Vagina (tissue), 2 donors: ENCODE data around the gene CHPF2. TPM values are rescaled to one million over a fixed set of nuclear protein-coding genes. Genes with fewer than 3 reads are reported as not detected.
A peak's percentile ranks its signal among the peaks of the same experiment; 100 is the strongest.

Experiments used
- DNase-seq, 2 donors: peaks; one replicate each; pipeline ENCODE4 v3.0.0-alpha.2; 2017; ENCODE audit errors: extremely low spot score in 2 of 2
- H3K27ac ChIP-seq: fragments of 200-600 bp; sonication (generic); one replicate; pipeline ENCODE4 v1.5.1; 2019
- H3K27me3 ChIP-seq: fragments of 200-600 bp; sonication (generic); one replicate; pipeline ENCODE4 v1.5.1; 2019
- H3K36me3 ChIP-seq, 2 donors: fragments of 200-600 bp; sonication (generic); one replicate each; pipeline ENCODE4 v1.5.1; 2017 to 2019
- H3K4me1 ChIP-seq: fragments of 200-600 bp; sonication (generic); one replicate; pipeline ENCODE4 v1.5.1; 2019
- H3K4me3 ChIP-seq, 2 donors: fragments of 200-600 bp; sonication (generic); 1 replicate in 1 of 2; 2 replicates in 1 of 2; pipeline ENCODE4 v1.5.1; 2016 to 2019
- H3K9me3 ChIP-seq: fragments of 200-600 bp; sonication (generic); one replicate; pipeline ENCODE4 v1.5.1; 2019
- POLR2A ChIP-seq, 2 donors: fragments of 450-650 bp; IDR thresholded peaks; one replicate each; pipeline ENCODE4 v1.6.1; 2017; ENCODE audit warnings: antibody characterized with exemption in 2 of 2, mild to moderate bottlenecking in 2 of 2, moderate library complexity in 2 of 2
- POLR2AphosphoS5 ChIP-seq, 2 donors: sonication (generic); formaldehyde crosslinking; IDR thresholded peaks; one replicate each; pipeline ENCODE4 v1.9.0; 2017; ENCODE audit warnings: antibody characterized with exemption in 2 of 2, mild to moderate bottlenecking in 2 of 2, low read depth in 1 of 2; ENCODE audit not compliant: insufficient read depth in 1 of 2
- intact Hi-C: fragments of 100-400 bp; cut with DNase I; formaldehyde crosslinking; loops from one replicate; pipeline ENCODE4 v1.15.1; 2023
- total RNA-seq: library from RNA; depleted of rRNA; stranded (reverse); fragments of >200 nt; gene quantifications from one replicate; pipeline ENCODE4 v1.2.3, GENCODE V29; 2016
- TF ChIP-seq, protein P1 (sequence below), 3 experiments: fragments of 450-650 bp in 2 of 3; fragments of 200-600 bp in 1 of 3; sonication (generic) in 1 of 3; IDR thresholded peaks; one replicate each; pipeline ENCODE4 v1.5.1; 2017 to 2019; ENCODE audit warnings: antibody characterized with exemption in 3 of 3, mild to moderate bottlenecking in 2 of 3, moderate library complexity in 2 of 3

Gene CHPF2
- total RNA-seq, 1 donor from 2014 or later: 28.0 TPM

DNA sequence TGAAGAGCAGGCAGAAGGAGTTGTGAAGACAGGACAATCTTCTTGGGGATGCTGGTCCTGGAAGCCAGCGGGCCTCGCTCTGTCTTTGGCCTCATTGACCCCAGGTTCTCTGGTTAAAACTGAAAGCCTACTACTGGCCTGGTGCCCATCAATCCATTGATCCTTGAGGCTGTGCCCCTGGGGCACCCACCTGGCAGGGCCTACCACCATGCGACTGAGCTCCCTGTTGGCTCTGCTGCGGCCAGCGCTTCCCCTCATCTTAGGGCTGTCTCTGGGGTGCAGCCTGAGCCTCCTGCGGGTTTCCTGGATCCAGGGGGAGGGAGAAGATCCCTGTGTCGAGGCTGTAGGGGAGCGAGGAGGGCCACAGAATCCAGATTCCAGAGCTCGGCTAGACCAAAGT, 1.5 kb downstream of the CHPF2 start:
- no peak overlapping the region for H3K27ac ChIP-seq
- peaks cover 29% of the 10 kb centered on the region for H3K4me1 ChIP-seq
- no peaks in the 10 kb centered on the region for H3K27me3 ChIP-seq
- H3K4me3 ChIP-seq: peak overlapping the region; percentile 87 to 89
- TF ChIP-seq, protein P1, sequence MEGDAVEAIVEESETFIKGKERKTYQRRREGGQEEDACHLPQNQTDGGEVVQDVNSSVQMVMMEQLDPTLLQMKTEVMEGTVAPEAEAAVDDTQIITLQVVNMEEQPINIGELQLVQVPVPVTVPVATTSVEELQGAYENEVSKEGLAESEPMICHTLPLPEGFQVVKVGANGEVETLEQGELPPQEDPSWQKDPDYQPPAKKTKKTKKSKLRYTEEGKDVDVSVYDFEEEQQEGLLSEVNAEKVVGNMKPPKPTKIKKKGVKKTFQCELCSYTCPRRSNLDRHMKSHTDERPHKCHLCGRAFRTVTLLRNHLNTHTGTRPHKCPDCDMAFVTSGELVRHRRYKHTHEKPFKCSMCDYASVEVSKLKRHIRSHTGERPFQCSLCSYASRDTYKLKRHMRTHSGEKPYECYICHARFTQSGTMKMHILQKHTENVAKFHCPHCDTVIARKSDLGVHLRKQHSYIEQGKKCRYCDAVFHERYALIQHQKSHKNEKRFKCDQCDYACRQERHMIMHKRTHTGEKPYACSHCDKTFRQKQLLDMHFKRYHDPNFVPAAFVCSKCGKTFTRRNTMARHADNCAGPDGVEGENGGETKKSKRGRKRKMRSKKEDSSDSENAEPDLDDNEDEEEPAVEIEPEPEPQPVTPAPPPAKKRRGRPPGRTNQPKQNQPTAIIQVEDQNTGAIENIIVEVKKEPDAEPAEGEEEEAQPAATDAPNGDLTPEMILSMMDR (IDR thresholded peaks at IDR 0.05): no peak
- no peak for TF ChIP-seq POLR2A (IDR thresholded peaks at IDR 0.05)
- TF ChIP-seq POLR2AphosphoS5 (IDR thresholded peaks at IDR 0.05; ENCODE audit: insufficient read depth in 1 of 2, low read depth in 1 of 2): no peak
- H3K9me3 ChIP-seq: no peaks in the 10 kb centered on the region
- H3K36me3 ChIP-seq: peaks cover 0 to 21% of the 10 kb centered on the region in 2 donors
- DNase-seq: no peak
- intact Hi-C loops: loop anchor here (10.0 kb wide), 1 partner anchor 179 kb away; the partner anchor contains the start of genes CDK5 and SLC4A2

DNA sequence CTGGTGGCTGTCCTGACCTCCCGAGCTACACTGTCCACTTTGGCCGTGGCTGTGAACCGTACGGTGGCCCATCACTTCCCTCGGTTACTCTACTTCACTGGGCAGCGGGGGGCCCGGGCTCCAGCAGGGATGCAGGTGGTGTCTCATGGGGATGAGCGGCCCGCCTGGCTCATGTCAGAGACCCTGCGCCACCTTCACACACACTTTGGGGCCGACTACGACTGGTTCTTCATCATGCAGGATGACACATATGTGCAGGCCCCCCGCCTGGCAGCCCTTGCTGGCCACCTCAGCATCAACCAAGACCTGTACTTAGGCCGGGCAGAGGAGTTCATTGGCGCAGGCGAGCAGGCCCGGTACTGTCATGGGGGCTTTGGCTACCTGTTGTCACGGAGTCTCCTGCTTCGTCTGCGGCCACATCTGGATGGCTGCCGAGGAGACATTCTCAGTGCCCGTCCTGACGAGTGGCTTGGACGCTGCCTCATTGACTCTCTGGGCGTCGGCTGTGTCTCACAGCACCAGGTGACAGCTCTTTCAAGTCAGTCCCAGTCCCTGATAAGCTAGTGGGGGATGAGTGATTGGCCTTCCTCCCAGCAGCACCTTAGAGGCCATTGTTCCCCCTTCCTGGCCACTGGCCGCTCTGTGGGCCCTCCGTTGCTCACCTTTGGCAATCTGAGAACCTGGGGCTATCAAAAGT, 3.0 kb downstream of the CHPF2 start:
- Histone ChIP-seq H3K4me3 (no peak overlapping the region), H3K27ac (no peak overlapping the region), H3K9me3 (no peaks in the 10 kb centered on the region), H3K27me3 (no peaks in the 10 kb centered on the region), H3K4me1 (peaks cover 29% of the 10 kb centered on the region), H3K36me3 (peaks cover 0 to 24% of the 10 kb centered on the region in 2 donors)
- no peak for DNase-seq
- intact Hi-C loops: loop anchor here (10.0 kb wide), 1 partner anchor 180 kb away; the partner anchor contains the start of genes CDK5 and SLC4A2
- TF ChIP-seq POLR2AphosphoS5 (IDR thresholded peaks at IDR 0.05; ENCODE audit: insufficient read depth in 1 of 2, low read depth in 1 of 2) (no peak), POLR2A (IDR thresholded peaks at IDR 0.05) (no peak)
- TF ChIP-seq, protein P1 (IDR thresholded peaks at IDR 0.05): no peak

DNA sequence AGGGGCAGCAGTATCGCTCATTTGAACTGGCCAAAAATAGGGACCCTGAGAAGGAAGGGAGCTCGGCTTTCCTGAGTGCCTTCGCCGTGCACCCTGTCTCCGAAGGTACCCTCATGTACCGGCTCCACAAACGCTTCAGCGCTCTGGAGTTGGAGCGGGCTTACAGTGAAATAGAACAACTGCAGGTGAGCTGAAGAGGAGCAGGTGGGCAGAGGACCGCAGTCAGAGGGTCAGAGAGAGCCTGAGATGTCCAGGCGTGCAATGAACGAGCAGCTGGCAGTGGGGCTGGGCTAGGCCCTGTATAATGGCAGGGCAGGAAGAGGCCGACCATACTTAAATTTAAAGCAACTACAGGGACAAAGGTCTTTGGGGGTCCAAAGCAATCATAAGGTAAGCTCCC, 4.1 kb downstream of the CHPF2 start:
- Histone ChIP-seq H3K27ac (no peak overlapping the region), H3K4me1 (peaks cover 29% of the 10 kb centered on the region), H3K4me3 (no peak overlapping the region), H3K9me3 (no peaks in the 10 kb centered on the region), H3K36me3 (peaks cover 0 to 24% of the 10 kb centered on the region in 2 donors), H3K27me3 (no peaks in the 10 kb centered on the region)
- DNase-seq: no peak
- intact Hi-C loops: loop anchor here (10.0 kb wide), 1 partner anchor 182 kb away; the partner anchor contains the start of genes CDK5 and SLC4A2
- TF ChIP-seq POLR2A (IDR thresholded peaks at IDR 0.05) (no peak), POLR2AphosphoS5 (IDR thresholded peaks at IDR 0.05; ENCODE audit: insufficient read depth in 1 of 2, low read depth in 1 of 2) (no peak)
- TF ChIP-seq, protein P1 (IDR thresholded peaks at IDR 0.05): no peak

DNA sequence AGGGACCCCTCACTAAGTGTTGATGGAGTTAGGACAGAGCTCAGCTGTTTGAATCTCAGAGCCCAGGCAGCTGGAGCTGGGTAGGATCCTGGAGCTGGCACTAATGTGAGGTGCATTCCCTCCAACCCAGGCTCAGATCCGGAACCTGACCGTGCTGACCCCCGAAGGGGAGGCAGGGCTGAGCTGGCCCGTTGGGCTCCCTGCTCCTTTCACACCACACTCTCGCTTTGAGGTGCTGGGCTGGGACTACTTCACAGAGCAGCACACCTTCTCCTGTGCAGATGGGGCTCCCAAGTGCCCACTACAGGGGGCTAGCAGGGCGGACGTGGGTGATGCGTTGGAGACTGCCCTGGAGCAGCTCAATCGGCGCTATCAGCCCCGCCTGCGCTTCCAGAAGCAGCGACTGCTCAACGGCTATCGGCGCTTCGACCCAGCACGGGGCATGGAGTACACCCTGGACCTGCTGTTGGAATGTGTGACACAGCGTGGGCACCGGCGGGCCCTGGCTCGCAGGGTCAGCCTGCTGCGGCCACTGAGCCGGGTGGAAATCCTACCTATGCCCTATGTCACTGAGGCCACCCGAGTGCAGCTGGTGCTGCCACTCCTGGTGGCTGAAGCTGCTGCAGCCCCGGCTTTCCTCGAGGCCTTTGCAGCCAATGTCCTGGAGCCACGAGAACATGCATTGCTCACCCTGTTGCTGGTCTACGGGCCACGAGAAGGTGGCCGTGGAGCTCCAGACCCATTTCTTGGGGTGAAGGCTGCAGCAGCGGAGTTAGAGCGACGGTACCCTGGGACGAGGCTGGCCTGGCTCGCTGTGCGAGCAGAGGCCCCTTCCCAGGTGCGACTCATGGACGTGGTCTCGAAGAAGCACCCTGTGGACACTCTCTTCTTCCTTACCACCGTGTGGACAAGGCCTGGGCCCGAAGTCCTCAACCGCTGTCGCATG, 5.2 kb downstream of the CHPF2 start:
- no peaks in the 10 kb centered on the region for H3K27me3 ChIP-seq
- DNase-seq: no peak
- no peaks in the 10 kb centered on the region for H3K9me3 ChIP-seq
- H3K4me1 ChIP-seq: peaks cover 23% of the 10 kb centered on the region
- intact Hi-C loops: loop anchor here (10.0 kb wide), 1 partner anchor 183 kb away; the partner anchor contains the start of genes CDK5 and SLC4A2
- H3K27ac ChIP-seq: no peak overlapping the region
- no peak overlapping the region for H3K4me3 ChIP-seq
- peaks cover 0 to 24% of the 10 kb centered on the region in 2 donors for H3K36me3 ChIP-seq
- TF ChIP-seq, protein P1 (IDR thresholded peaks at IDR 0.05): no peak
- TF ChIP-seq POLR2AphosphoS5 (IDR thresholded peaks at IDR 0.05; ENCODE audit: insufficient read depth in 1 of 2, low read depth in 1 of 2) (no peak), POLR2A (IDR thresholded peaks at IDR 0.05) (no peak)
